GM10248 (cell line): ENCODE results near the gene MTA1.

Experiments
- CTCF ChIA-PET: fragments of 300-600 bp; sonication (Branson Sonifier 250); formaldehyde crosslinking; extraction: SDS; loops from one replicate; lab custom pipeline; 2021; ENCODE audit warnings: antibody characterized with exemption; lab: Yijun Ruan, JAX
- POLR2A ChIA-PET: fragments of 350-650 bp; sonication (Branson Sonifier 250); formaldehyde crosslinking; extraction: SDS; loops from one replicate; lab custom pipeline; 2020; ENCODE audit warnings: antibody characterized with exemption; lab: Yijun Ruan, JAX
- DNase-seq: peaks from one replicate; pipeline ENCODE4 v3.0.0; 2012; ENCODE audit errors: extremely low spot score
- TF ChIP-seq, protein P1 (sequence below): IDR thresholded peaks from 2 replicates; pipeline ENCODE4 v1.5.1; 2012; ENCODE audit warnings: mild to moderate bottlenecking, low read depth; ENCODE audit errors: extremely low read depth, missing control alignments, control extremely low read depth

Gene MTA1

DNA sequence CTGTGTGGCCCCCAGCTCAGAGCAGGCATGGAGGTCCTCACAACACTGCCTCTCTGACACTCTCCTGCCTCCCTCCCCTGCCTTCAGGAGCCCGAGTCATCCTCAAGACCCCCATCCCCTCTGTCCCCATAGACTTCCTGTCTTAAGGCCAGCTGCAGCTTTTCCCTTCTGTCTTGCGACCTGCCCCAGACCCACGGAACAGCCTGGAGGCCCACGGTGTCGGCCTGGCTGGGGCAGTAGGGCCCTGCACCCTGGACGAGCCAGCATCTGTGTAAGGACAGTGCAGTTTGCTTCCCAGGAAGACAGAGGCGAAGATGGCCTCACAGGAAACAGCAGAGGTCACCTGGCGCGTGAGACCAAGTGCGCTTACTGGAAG, 81.1 kb downstream of the MTA1 start:
- DNase-seq: no peak
- CTCF ChIA-PET: interaction anchor here (1.1 to 1.4 kb wide), 3 partner anchors 11 to 922 kb away, joined by 3 to 4 read pairs (median 4); no protein-coding TSS in a partner anchor
- TF ChIP-seq, protein P1, sequence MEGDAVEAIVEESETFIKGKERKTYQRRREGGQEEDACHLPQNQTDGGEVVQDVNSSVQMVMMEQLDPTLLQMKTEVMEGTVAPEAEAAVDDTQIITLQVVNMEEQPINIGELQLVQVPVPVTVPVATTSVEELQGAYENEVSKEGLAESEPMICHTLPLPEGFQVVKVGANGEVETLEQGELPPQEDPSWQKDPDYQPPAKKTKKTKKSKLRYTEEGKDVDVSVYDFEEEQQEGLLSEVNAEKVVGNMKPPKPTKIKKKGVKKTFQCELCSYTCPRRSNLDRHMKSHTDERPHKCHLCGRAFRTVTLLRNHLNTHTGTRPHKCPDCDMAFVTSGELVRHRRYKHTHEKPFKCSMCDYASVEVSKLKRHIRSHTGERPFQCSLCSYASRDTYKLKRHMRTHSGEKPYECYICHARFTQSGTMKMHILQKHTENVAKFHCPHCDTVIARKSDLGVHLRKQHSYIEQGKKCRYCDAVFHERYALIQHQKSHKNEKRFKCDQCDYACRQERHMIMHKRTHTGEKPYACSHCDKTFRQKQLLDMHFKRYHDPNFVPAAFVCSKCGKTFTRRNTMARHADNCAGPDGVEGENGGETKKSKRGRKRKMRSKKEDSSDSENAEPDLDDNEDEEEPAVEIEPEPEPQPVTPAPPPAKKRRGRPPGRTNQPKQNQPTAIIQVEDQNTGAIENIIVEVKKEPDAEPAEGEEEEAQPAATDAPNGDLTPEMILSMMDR: no peak
- POLR2A ChIA-PET: no interaction called here

DNA sequence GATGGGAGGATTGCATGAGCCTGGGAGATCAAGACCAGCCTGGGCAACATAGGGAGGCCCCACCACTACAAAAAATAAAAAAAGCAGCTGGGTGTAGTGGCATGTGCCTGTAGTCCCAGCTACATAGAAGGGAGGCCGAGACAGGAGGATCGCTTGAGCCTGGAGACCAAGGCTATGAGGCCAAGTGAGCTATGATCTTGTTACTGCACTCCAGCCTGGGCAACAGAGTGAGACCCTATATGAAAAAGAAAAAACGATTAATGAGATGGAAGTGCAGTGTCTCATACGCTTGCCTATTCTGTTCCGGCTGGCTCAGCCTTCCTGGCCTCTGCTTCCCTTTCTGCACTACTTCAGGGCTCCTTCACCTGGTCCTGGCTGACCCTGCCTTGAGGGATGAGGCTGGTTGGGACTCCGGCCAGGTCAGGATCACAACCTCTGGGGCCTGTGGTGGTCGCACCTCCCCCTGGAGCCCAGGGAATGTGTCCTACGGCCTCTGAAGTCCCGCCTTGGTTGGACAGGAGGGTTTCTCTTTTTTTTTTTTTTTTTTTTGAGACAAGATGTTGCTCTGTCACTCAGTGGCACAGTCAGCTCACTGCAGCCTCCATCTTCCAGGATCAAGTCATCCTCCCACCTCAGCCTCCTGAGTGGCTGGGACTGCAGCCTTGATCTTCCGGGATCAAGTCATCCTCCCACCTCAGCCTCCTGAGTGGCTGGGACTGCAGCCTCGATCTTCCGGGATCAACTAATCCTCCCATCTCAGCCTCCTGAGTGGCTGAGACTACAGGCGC, 82.1 kb downstream of the MTA1 start:
- ChIA-PET POLR2A (no interaction called here), CTCF (interaction anchor here (0.9 to 1.4 kb wide), 4 partner anchors 12 to 921 kb away, joined by 3 to 4 read pairs (median 4); no protein-coding TSS in a partner anchor)
- TF ChIP-seq, protein P1: no peak
- DNase-seq: no peak

DNA sequence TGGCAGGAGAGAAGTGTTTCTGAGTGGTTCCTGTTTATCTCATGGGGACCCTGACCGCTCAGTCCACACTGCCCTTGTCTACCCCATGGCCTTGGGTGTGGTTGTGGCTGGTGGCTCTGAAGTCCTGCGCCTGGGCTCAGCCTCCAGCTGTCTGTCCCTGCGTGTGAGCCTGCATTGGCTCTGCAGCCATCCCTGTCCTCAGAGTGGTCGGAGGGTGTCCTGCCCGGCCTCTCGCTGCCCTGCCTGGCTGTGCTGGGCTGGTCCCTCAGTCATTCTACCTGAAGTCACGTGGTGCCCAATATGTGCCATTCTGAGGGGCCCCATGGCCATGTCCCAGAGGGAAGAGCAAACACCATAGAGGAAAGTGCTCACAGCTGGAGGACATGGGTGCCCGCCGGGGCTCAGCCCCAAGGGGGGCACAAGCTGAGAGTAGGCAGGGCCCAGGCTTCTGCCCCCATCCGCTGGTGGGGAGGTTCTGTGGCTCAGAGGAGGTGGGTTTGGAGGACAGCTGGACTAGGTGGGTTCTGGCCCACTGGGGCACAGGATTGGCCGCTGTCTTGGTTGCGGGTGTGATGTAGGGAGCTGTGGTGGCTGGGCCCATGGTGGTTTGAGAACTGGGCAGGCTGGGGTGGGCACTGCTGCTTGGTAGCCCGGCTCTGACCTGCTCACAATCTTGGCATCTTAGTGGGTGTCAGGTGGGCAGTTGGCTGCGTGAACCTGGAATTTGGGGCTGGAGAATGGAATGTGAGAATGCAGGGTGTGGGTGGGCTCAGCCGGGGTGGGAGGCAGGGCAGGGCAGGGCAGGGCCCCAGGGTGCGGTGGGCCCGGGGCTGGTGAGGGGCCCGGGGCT, 83.0 kb downstream of the MTA1 start:
- TF ChIP-seq, protein P1: no peak
- ChIA-PET CTCF (no interaction called here), POLR2A (no interaction called here)
- DNase-seq: no peak

DNA sequence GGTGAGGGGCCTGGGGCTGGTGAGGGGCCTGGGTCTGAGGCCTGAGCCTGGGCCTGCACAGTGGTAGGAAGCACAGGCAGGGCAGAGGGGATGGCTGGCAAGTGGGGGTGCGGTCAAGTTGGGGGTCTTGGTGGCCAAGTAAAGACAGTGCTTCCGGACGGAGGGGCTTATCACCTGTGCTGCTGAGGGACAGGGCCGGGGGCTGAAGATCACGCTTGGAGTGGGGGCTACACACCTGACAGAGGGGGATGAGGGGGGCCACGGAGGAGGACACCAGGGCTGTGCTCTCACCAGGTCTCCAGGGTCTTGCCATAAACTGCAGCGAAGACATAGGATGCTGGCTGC, 83.6 kb downstream of the MTA1 start:
- ChIA-PET POLR2A (no interaction called here), CTCF (no interaction called here)

DNA sequence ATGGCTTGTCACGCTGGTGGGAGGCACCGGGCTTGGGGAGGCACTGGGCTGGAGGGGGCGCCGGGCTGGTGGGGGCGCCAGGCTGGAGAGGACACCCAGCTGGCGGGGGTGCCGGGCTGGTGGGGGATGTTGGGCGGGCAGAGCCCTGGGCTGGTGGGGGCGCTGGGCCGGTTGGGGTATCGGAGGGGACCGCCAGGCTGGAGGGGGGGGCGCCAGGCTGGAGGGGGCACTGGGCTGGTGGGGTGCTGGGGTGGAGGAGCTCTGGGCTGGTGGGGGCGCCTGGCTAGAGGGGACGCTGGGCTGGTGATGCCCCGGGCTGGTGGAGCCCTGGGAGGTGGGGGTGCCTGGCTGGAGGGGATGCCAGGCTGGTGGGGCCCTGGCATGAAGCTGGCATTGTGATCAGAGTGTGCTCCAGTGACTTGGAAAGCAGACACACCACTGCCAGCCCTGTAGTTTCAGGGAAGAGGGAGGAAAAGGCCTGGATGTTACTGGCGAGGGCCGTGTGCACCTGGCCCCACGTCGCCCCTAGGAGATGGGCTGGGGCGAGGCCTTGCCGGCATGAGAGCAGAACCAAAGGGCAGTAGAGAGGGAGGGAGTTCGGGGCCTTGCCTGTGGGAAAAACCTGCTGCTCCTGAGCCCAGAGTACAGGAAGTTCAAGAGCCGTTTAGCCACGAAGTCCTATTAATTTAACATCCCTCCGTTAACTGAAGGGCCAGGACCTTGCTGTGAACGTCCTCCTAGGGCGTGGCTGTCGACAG, 84.5 kb downstream of the MTA1 start:
- DNase-seq: no peak
- CTCF ChIA-PET: no interaction called here
- TF ChIP-seq, protein P1: no peak
- POLR2A ChIA-PET: no interaction called here

More for the DNA sequence above, 83.6 kb downstream of the MTA1 start:
- no peak for DNase-seq
- TF ChIP-seq, protein P1: no peak

DNA sequence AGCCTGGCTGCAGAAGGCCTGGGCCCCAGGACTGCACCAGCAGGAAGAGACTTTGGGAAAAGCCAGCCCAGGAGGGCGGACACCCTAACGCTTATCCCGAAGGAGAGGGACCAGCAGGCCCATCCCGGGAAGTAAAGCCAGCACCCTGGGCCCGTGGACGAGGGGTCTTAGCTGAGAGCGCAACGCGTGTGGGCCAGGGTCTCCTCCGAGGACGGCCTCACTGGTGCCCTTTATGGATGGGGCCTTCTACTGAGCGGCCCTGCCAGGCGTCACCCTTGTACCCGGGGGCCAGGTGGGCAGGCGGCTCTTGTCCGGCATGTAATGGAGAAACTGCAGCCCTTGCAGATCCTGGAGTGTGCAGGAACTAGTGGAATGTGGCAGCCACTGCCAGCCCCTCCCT, 85.5 kb downstream of the MTA1 start:
- TF ChIP-seq, protein P1: no peak
- no peak for DNase-seq
- ChIA-PET POLR2A (no interaction called here), CTCF (no interaction called here)
